ENCODE data around the gene FEN1.

DNA sequence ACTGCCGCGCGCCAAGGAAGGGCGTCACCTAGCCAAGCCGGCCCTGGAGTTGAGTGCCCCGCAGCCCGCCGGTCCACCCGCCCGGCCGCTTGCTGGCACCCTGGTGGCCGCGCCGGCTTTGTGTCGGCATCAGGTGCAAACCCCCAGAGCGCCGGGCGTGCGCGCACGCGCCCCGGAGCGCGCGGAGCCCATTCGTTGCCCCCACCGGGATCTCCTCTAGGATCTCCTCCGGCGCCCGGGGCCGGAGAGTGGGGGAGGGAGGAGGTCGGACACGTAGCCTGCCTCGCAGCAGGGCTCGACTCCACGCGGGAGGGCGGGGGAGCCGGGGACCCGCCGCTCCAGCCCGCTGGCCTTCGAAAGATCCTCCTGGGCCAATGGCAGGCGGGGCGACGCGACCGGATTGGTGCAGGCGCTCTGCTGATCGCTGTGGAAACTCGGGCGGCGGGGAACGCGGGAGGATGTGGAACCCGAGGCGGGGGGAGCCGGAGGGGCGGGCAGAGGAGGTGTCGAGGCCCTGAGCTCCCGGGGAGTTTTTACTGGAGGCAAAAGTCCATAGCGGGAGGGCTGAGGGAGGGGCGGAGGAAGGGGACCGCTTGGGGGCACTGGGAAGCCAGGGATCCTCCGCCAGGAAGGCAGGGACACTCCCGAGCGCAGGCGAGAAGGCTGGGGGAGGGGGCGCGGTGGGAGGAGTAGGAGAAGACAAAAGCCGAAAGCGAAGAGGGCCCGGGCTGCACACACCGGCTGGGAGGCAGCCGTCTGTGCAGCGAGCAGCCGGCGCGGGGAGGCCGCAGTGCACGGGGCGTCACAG lies 35.1 kb downstream of the FEN1 start, which contains the start of gene FADS2:
- TF ChIP-seq, protein P1, sequence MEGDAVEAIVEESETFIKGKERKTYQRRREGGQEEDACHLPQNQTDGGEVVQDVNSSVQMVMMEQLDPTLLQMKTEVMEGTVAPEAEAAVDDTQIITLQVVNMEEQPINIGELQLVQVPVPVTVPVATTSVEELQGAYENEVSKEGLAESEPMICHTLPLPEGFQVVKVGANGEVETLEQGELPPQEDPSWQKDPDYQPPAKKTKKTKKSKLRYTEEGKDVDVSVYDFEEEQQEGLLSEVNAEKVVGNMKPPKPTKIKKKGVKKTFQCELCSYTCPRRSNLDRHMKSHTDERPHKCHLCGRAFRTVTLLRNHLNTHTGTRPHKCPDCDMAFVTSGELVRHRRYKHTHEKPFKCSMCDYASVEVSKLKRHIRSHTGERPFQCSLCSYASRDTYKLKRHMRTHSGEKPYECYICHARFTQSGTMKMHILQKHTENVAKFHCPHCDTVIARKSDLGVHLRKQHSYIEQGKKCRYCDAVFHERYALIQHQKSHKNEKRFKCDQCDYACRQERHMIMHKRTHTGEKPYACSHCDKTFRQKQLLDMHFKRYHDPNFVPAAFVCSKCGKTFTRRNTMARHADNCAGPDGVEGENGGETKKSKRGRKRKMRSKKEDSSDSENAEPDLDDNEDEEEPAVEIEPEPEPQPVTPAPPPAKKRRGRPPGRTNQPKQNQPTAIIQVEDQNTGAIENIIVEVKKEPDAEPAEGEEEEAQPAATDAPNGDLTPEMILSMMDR (IDR thresholded peaks at IDR 0.05; ENCODE audit: low read length), result no peak
- no peak for TF ChIP-seq EZH2 (IDR thresholded peaks at IDR 0.05; ENCODE audit: borderline replicate concordance, low read length)

Data from OCI-LY1 (cell line).